Naive B cell (primary cell): Measurements from ENCODE around the gene VAV3. TPM values are rescaled to one million over a fixed set of nuclear protein-coding genes. Genes with fewer than 3 reads are reported as not detected.

Source experiments
- ATAC-seq, 2 donors: fragments of 150-1000 bp; cut with Tn5 transposase; 2 replicates each; pipeline ENCODE4 v1.10.0; 2021; ENCODE audit warnings: low read depth in 2 of 2, mild to moderate bottlenecking in 2 of 2, moderate library complexity in 2 of 2
- DNase-seq: peaks from one replicate; pipeline ENCODE4 v3.0.0; 2022
- H3K27ac Mint-ChIP-seq, 6 donors: one replicate each; pipeline ENCODE4 v1.8.0; 2020 to 2022; ENCODE audit warnings: mild to moderate bottlenecking in 6 of 6, mixed read lengths in 6 of 6, moderate library complexity in 5 of 6, inconsistent platforms in 2 of 6
- H3K27me3 Mint-ChIP-seq, 3 donors: one replicate each; pipeline ENCODE4 v1.8.0; 2021 to 2022; ENCODE audit warnings: mixed read lengths in 3 of 3, mild to moderate bottlenecking in 1 of 3
- H3K36me3 Mint-ChIP-seq, 2 donors: one replicate each; pipeline ENCODE4 v1.8.0; 2020 to 2022; ENCODE audit warnings: mixed read lengths in 2 of 2, inconsistent platforms in 1 of 2, mild to moderate bottlenecking in 1 of 2
- H3K4me1 Mint-ChIP-seq, 3 donors: one replicate each; pipeline ENCODE4 v1.8.0; 2020 to 2022; ENCODE audit warnings: mixed read lengths in 3 of 3, inconsistent platforms in 1 of 3, mild to moderate bottlenecking in 1 of 3, moderate library complexity in 1 of 3
- H3K4me3 Mint-ChIP-seq, 8 donors: one replicate each; pipeline ENCODE4 v1.8.0; 2020 to 2022; ENCODE audit warnings: mild to moderate bottlenecking in 8 of 8, mixed read lengths in 8 of 8, moderate library complexity in 8 of 8, inconsistent platforms in 2 of 8
- H3K9me3 Mint-ChIP-seq, 7 donors: one replicate each; pipeline ENCODE4 v1.8.0; 2020 to 2022; ENCODE audit warnings: mixed read lengths in 7 of 7, mild to moderate bottlenecking in 5 of 7, inconsistent platforms in 2 of 7, moderate library complexity in 1 of 7
- polyA plus RNA-seq, 6 donors: library from polyadenylated mRNA; unstranded; fragments of 300-500 nt; fragmentation: Illumina TruSeq; gene quantifications; one replicate each; pipeline ENCODE4 v1.2.3, GENCODE V29; 2021; ENCODE audit warnings: low read depth in 6 of 6

The VAV3 gene
- polyA plus RNA-seq, 6 donors from 2014 or later = 24.8 to 45.9 (median 33.6) TPM

GRCh38 chr1:107682467-107682866 lies 282.5 kb downstream of the VAV3 start:
- no peak overlapping the region for H3K27ac Mint-ChIP-seq
- peaks cover 0 to 21% of the 10 kb centered on the region in 2 donors for H3K36me3 Mint-ChIP-seq
- H3K4me3 Mint-ChIP-seq = no peak overlapping the region
- ATAC-seq (no peak), DNase-seq (no peak)
- H3K9me3 Mint-ChIP-seq = no peaks in the 10 kb centered on the region
- no peaks in the 10 kb centered on the region for H3K27me3 Mint-ChIP-seq
- peaks cover 0 to 5% (median 0%) of the 10 kb centered on the region in 3 donors for H3K4me1 Mint-ChIP-seq

- no peak for ATAC-seq
- H3K27ac Mint-ChIP-seq = no peak overlapping the region
- no peak overlapping the region for H3K4me3 Mint-ChIP-seq
- H3K36me3 Mint-ChIP-seq = peaks cover 9 to 27% of the 10 kb centered on the region in 2 donors
- DNase-seq = no peak
- peaks cover 0 to 5% (median 0%) of the 10 kb centered on the region in 3 donors for H3K4me1 Mint-ChIP-seq
- H3K27me3 Mint-ChIP-seq = no peaks in the 10 kb centered on the region
- H3K9me3 Mint-ChIP-seq = peaks cover 0 to under 1% (median 0%) of the 10 kb centered on the region in 7 donors
Measured at GRCh38 chr1:107681001-107681479, 283.9 kb downstream of the VAV3 start.

- Mint-ChIP-seq H3K4me1 (peaks cover 0 to 5% (median 0%) of the 10 kb centered on the region in 3 donors), H3K36me3 (peaks cover 14 to 31% of the 10 kb centered on the region in 2 donors), H3K9me3 (peaks cover 0 to 4% (median under 1%) of the 10 kb centered on the region in 7 donors), H3K27ac (no peak overlapping the region), H3K4me3 (no peak overlapping the region), H3K27me3 (no peaks in the 10 kb centered on the region)
- ATAC-seq (no peak), DNase-seq (no peak)
Measured at GRCh38 chr1:107680579-107680985, 284.4 kb downstream of the VAV3 start.

- no peak for DNase-seq
- Mint-ChIP-seq H3K4me3 (no peak overlapping the region), H3K36me3 (peaks cover 19 to 42% of the 10 kb centered on the region in 2 donors), H3K4me1 (peaks cover 0 to 5% (median 0%) of the 10 kb centered on the region in 3 donors), H3K9me3 (peaks cover 0 to 12% (median 7%) of the 10 kb centered on the region in 7 donors), H3K27me3 (no peaks in the 10 kb centered on the region), H3K27ac (peak overlapping the region in 2 of 6 donors; percentile 48 to 60)
- no peak for ATAC-seq
Measured at GRCh38 chr1:107679411-107679953, 285.5 kb downstream of the VAV3 start.

- no peak for ATAC-seq
- peaks cover 19 to 42% of the 10 kb centered on the region in 2 donors for H3K36me3 Mint-ChIP-seq
Measured at GRCh38 chr1:107678993-107679392, 286.0 kb downstream of the VAV3 start.

GRCh38 chr1:107677697-107678096 lies 287.3 kb downstream of the VAV3 start:
- DNase-seq = no peak

More at GRCh38 chr1:107678993-107679392, 286.0 kb downstream of the VAV3 start:
- Mint-ChIP-seq H3K27ac (peak overlapping the region in 1 of 6 donors; percentile 60), H3K9me3 (peaks cover 0 to 12% (median 7%) of the 10 kb centered on the region in 7 donors), H3K4me3 (no peak overlapping the region), H3K27me3 (no peaks in the 10 kb centered on the region), H3K4me1 (peaks cover 0 to 5% (median 0%) of the 10 kb centered on the region in 3 donors)
- DNase-seq = no peak

GRCh38 chr1:107674486-107674885 lies 290.5 kb downstream of the VAV3 start:
- H3K9me3 Mint-ChIP-seq = peaks cover 0 to 12% (median 7%) of the 10 kb centered on the region in 7 donors
- H3K4me3 Mint-ChIP-seq = no peak overlapping the region
- DNase-seq (no peak), ATAC-seq (no peak)
- peaks cover 26 to 27% of the 10 kb centered on the region in 2 donors for H3K36me3 Mint-ChIP-seq
- peak overlapping the region in 1 of 6 donors; percentile 7 for H3K27ac Mint-ChIP-seq
- H3K27me3 Mint-ChIP-seq = no peaks in the 10 kb centered on the region
- H3K4me1 Mint-ChIP-seq = peaks cover 5 to 11% (median 7%) of the 10 kb centered on the region in 3 donors

More at GRCh38 chr1:107677697-107678096, 287.3 kb downstream of the VAV3 start:
- H3K27me3 Mint-ChIP-seq = no peaks in the 10 kb centered on the region
- peaks cover 5 to 12% (median 7%) of the 10 kb centered on the region in 3 donors for H3K4me1 Mint-ChIP-seq
- no peak overlapping the region for H3K4me3 Mint-ChIP-seq
- H3K9me3 Mint-ChIP-seq = peaks cover 0 to 12% (median 7%) of the 10 kb centered on the region in 7 donors
- peak overlapping the region in 2 of 6 donors; percentile 24 to 57 for H3K27ac Mint-ChIP-seq
- H3K36me3 Mint-ChIP-seq = peaks cover 27 to 38% of the 10 kb centered on the region in 2 donors
- no peak for ATAC-seq

- H3K4me1 Mint-ChIP-seq = peaks cover 5 to 9% (median 7%) of the 10 kb centered on the region in 3 donors
- DNase-seq (no peak), ATAC-seq (no peak)
- H3K4me3 Mint-ChIP-seq = no peak overlapping the region
- no peaks in the 10 kb centered on the region for H3K27me3 Mint-ChIP-seq
- peaks cover 0 to 12% (median 7%) of the 10 kb centered on the region in 7 donors for H3K9me3 Mint-ChIP-seq
- H3K27ac Mint-ChIP-seq = peak overlapping the region in 2 of 6 donors; percentile 7 to 66
- peaks cover 28 to 34% of the 10 kb centered on the region in 2 donors for H3K36me3 Mint-ChIP-seq
Measured at GRCh38 chr1:107673006-107673405, 292.0 kb downstream of the VAV3 start.

- H3K27me3 Mint-ChIP-seq = no peaks in the 10 kb centered on the region
- peaks cover 7 to 10% (median 8%) of the 10 kb centered on the region in 3 donors for H3K4me1 Mint-ChIP-seq
- H3K27ac Mint-ChIP-seq = no peak overlapping the region
- peaks cover 17 to 19% of the 10 kb centered on the region in 2 donors for H3K36me3 Mint-ChIP-seq
- no peak for ATAC-seq
- peaks cover 0 to 10% (median 5%) of the 10 kb centered on the region in 7 donors for H3K9me3 Mint-ChIP-seq
- H3K4me3 Mint-ChIP-seq = no peak overlapping the region
- no peak for DNase-seq
Measured at GRCh38 chr1:107670397-107671040, 294.5 kb downstream of the VAV3 start.

GRCh38 chr1:107669996-107670395 lies 295.0 kb downstream of the VAV3 start:
- Mint-ChIP-seq H3K27ac (no peak overlapping the region), H3K36me3 (peaks cover 12 to 18% of the 10 kb centered on the region in 2 donors), H3K27me3 (no peaks in the 10 kb centered on the region), H3K4me1 (peaks cover 7 to 10% (median 8%) of the 10 kb centered on the region in 3 donors), H3K9me3 (peaks cover 0 to 5% (median 3%) of the 10 kb centered on the region in 7 donors), H3K4me3 (no peak overlapping the region)
- DNase-seq (no peak), ATAC-seq (no peak)

GRCh38 chr1:107668762-107669161 lies 296.2 kb downstream of the VAV3 start:
- Mint-ChIP-seq H3K9me3 (no peaks in the 10 kb centered on the region), H3K27ac (no peak overlapping the region), H3K4me1 (peaks cover 6 to 10% (median 8%) of the 10 kb centered on the region in 3 donors), H3K27me3 (no peaks in the 10 kb centered on the region), H3K4me3 (no peak overlapping the region), H3K36me3 (peaks cover 16 to 26% of the 10 kb centered on the region in 2 donors)
- no peak for DNase-seq
- ATAC-seq = no peak

GRCh38 chr1:107666493-107666892 lies 298.5 kb downstream of the VAV3 start:
- H3K9me3 Mint-ChIP-seq = no peaks in the 10 kb centered on the region

GRCh38 chr1:107664982-107665925 lies 299.7 kb downstream of the VAV3 start:
- ATAC-seq (no peak), DNase-seq (no peak)
- peaks cover 0 to 4% (median 3%) of the 10 kb centered on the region in 3 donors for H3K4me1 Mint-ChIP-seq
- H3K9me3 Mint-ChIP-seq = no peaks in the 10 kb centered on the region
- no peaks in the 10 kb centered on the region for H3K27me3 Mint-ChIP-seq
- H3K36me3 Mint-ChIP-seq = peaks cover 16 to 18% of the 10 kb centered on the region in 2 donors
- peak overlapping the region in 3 of 6 donors; percentile 16 to 70 (median 63) for H3K27ac Mint-ChIP-seq
- H3K4me3 Mint-ChIP-seq = no peak overlapping the region

More at GRCh38 chr1:107666493-107666892, 298.5 kb downstream of the VAV3 start:
- no peaks in the 10 kb centered on the region for H3K27me3 Mint-ChIP-seq
- no peak overlapping the region for H3K4me3 Mint-ChIP-seq
- no peak overlapping the region for H3K27ac Mint-ChIP-seq
- H3K36me3 Mint-ChIP-seq = peaks cover 16 to 18% of the 10 kb centered on the region in 2 donors
- ATAC-seq = no peak
- no peak for DNase-seq
- H3K4me1 Mint-ChIP-seq = peaks cover 0 to 4% (median 3%) of the 10 kb centered on the region in 3 donors
